NCI-H2227 (cell line): ENCODE measurements around the gene ATP10A.

Source experiments
- DNase-seq: peaks from one replicate; lab custom pipeline; 2025; ENCODE audit not compliant: unreplicated experiment; lab: John Stamatoyannopoulos, UW

Gene ATP10A

GRCh38 chr15:25708391-25708790, 154.7 kb downstream of the ATP10A start:
- no peak for DNase-seq

GRCh38 chr15:25707656-25708365, 155.3 kb downstream of the ATP10A start:
- no peak for DNase-seq

- no peak for DNase-seq
Measured at GRCh38 chr15:25706176-25706955, 156.8 kb downstream of the ATP10A start.

- DNase-seq, result no peak
Measured at GRCh38 chr15:25705433-25706115, 157.6 kb downstream of the ATP10A start.

GRCh38 chr15:25703726-25704125, 159.4 kb downstream of the ATP10A start:
- DNase-seq, result no peak

GRCh38 chr15:25701721-25702465, 161.2 kb downstream of the ATP10A start:
- DNase-seq, result no peak

GRCh38 chr15:25700916-25701315, 162.2 kb downstream of the ATP10A start:
- DNase-seq, result no peak

GRCh38 chr15:25697586-25697985, 165.5 kb downstream of the ATP10A start:
- no peak for DNase-seq

- no peak for DNase-seq
Measured at GRCh38 chr15:25695875-25696760, 167.0 kb downstream of the ATP10A start.

- no peak for DNase-seq
Measured at GRCh38 chr15:25694823-25695312, 168.3 kb downstream of the ATP10A start.

- no peak for DNase-seq
Measured at GRCh38 chr15:25694239-25694584, 168.9 kb downstream of the ATP10A start.

- DNase-seq, result no peak
Measured at GRCh38 chr15:25693321-25694238, 169.5 kb downstream of the ATP10A start.

GRCh38 chr15:25691544-25692430, 171.3 kb downstream of the ATP10A start:
- no peak for DNase-seq

- DNase-seq, result no peak
Measured at GRCh38 chr15:25690673-25691543, 172.2 kb downstream of the ATP10A start.

- DNase-seq, result no peak
Measured at GRCh38 chr15:25689592-25689991, 173.5 kb downstream of the ATP10A start.

GRCh38 chr15:25688166-25688565, 175.0 kb downstream of the ATP10A start:
- no peak for DNase-seq

GRCh38 chr15:25687689-25688088, 175.4 kb downstream of the ATP10A start:
- no peak for DNase-seq
